PC-3 (cell line): ENCODE measurements around the gene FBXO38. TPM values are rescaled to one million over a fixed set of nuclear protein-coding genes. Genes with fewer than 3 reads are reported as not detected.

ENCODE experiments used
- ATAC-seq: fragments of 200-7000 bp; cut with Tn5 transposase; 2 replicates; pipeline ENCODE4 v1.9.1; 2020; ENCODE audit warnings: mild to moderate bottlenecking, moderate library complexity
- BruUV-seq: library from RNA; stranded (reverse); fragments of 400-500 nt; replicated peaks from 2 replicates; lab custom pipeline; 2021; lab: Mats Ljungman, UMichigan
- CTCF ChIA-PET: fragments of 300-600 bp; sonication (Branson Sonifier 250); formaldehyde crosslinking; loops from one replicate; lab custom pipeline; 2022; ENCODE audit warnings: antibody characterized with exemption; lab: Charles Lee
- POLR2A ChIA-PET: fragments of 300-600 bp; sonication (Branson Sonifier 250); formaldehyde crosslinking; loops from one replicate; lab custom pipeline; 2022; ENCODE audit warnings: antibody characterized with exemption; ENCODE audit not compliant: unreplicated experiment; lab: Charles Lee
- DNase-seq: peaks from one replicate; pipeline ENCODE4 v3.0.0-alpha.2; 2015
- H2AFZ ChIP-seq: fragments of 300-600 bp; sonication (generic); 2 replicates; pipeline ENCODE4 v1.6.0; 2016; ENCODE audit warnings: antibody characterized with exemption, low read length
- H3F3A ChIP-seq: fragments of 300-600 bp; sonication (generic); one replicate; pipeline ENCODE4 v1.6.0; 2017; ENCODE audit warnings: antibody characterized with exemption, low read length, control low read depth, mild to moderate bottlenecking; ENCODE audit not compliant: unreplicated experiment
- H3K27ac ChIP-seq: fragments of 300-600 bp; sonication (generic); 2 replicates; pipeline ENCODE4 v1.5.1; 2016; ENCODE audit warnings: mild to moderate bottlenecking, low read length
- H3K27me3 ChIP-seq: fragments of 300-600 bp; sonication (generic); 2 replicates; pipeline ENCODE4 v1.6.1; 2016; ENCODE audit warnings: low read length, mixed read lengths
- H3K36me3 ChIP-seq: fragments of 300-600 bp; sonication (generic); 2 replicates; pipeline ENCODE4 v1.6.1; 2016; ENCODE audit warnings: low read depth, mixed run types, low read length, mixed read lengths
- H3K4me1 ChIP-seq: fragments of 300-600 bp; sonication (generic); 2 replicates; pipeline ENCODE4 v1.5.1; 2016; ENCODE audit warnings: low read length; ENCODE audit not compliant: insufficient read depth
- H3K4me2 ChIP-seq: fragments of 300-600 bp; sonication (generic); 2 replicates; pipeline ENCODE4 v1.6.0; 2016; ENCODE audit warnings: low read length
- H3K4me3 ChIP-seq: fragments of 300-600 bp; sonication (generic); 2 replicates; pipeline ENCODE4 v1.5.1; 2016; ENCODE audit warnings: mild to moderate bottlenecking, low read length, mixed read lengths
- H3K79me2 ChIP-seq: fragments of 300-600 bp; sonication (generic); 2 replicates; pipeline ENCODE4 v1.6.1; 2017; ENCODE audit warnings: low read length, mixed read lengths
- H3K9ac ChIP-seq: fragments of 300-600 bp; sonication (generic); 2 replicates; pipeline ENCODE4 v1.6.0; 2016; ENCODE audit warnings: mild to moderate bottlenecking, low read length
- H3K9me2 ChIP-seq: fragments of 300-600 bp; sonication (generic); replicated peaks from 2 replicates; pipeline ENCODE4 v1.6.1; 2016; ENCODE audit warnings: mixed run types, low read length, mixed read lengths
- H3K9me3 ChIP-seq: fragments of 300-600 bp; sonication (generic); 2 replicates; pipeline ENCODE4 v1.6.1; 2016; ENCODE audit warnings: low read length, mixed read lengths
- H4K20me1 ChIP-seq: fragments of 300-600 bp; sonication (generic); 2 replicates; pipeline ENCODE4 v1.6.1; 2016; ENCODE audit warnings: low read length, mixed read lengths
- EZH2 ChIP-seq: fragments of 300-600 bp; sonication (generic); IDR thresholded peaks from one replicate; pipeline ENCODE4 v1.6.1; 2017; ENCODE audit warnings: antibody characterized with exemption, mild to moderate bottlenecking, low read length; ENCODE audit not compliant: unreplicated experiment
- EZH2phosphoT487 ChIP-seq: fragments of 300-600 bp; sonication (generic); IDR thresholded peaks from 2 replicates; pipeline ENCODE4 v1.6.1; 2018; ENCODE audit warnings: mild to moderate bottlenecking, antibody characterized with exemption, low read length, borderline replicate concordance
- intact Hi-C: fragments of 100-400 bp; cut with micrococcal nuclease; formaldehyde crosslinking; loops from 2 replicates; pipeline ENCODE4 v1.9.0; 2023
- total RNA-seq: library from RNA; depleted of rRNA; stranded (reverse); fragments of >200 nt; gene quantifications from 2 replicates; pipeline ENCODE4 v1.2.3, GENCODE V29; 2014
- TF ChIP-seq, protein P1 (sequence below): fragments of 300-600 bp; sonication (generic); conservative IDR thresholded peaks from 2 replicates; pipeline ENCODE4 v1.5.1; 2017; ENCODE audit warnings: antibody characterized with exemption, low read depth, mild to moderate bottlenecking, low read length

FBXO38 gene
- total RNA-seq, 1 experiment from 2014 or later = 42.7 TPM

DNA sequence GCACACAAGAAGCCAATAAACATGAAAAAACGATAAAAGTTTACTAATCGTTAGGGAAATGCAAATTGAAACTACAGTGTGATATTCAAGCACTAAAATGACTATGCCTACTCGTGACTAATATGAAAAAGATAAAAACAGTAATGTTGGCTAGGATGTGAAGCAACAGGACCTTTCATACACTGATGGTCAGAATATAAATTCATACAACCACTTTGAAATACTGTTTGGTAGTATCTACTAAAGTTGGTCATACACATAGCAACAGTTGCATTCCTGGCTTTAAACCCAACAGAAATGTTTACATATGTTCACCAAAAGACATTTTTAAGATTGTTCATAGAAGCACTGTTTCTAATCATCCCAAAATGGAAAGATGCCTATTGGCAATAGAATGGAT, 24.3 kb downstream of the FBXO38 start:
- no peak overlapping the region for H3K9ac ChIP-seq
- no peaks in the 10 kb centered on the region for H3K4me1 ChIP-seq
- no peak overlapping the region for H3K27ac ChIP-seq
- no peaks in the 10 kb centered on the region for H3F3A ChIP-seq
- ChIA-PET POLR2A (no interaction called here), CTCF (no interaction called here)
- no peak overlapping the region for H2AFZ ChIP-seq
- intact Hi-C loops = no loop called here
- H4K20me1 ChIP-seq = no peaks in the 10 kb centered on the region
- H3K4me2 ChIP-seq = no peak overlapping the region
- ATAC-seq = no peak
- no peak for TF ChIP-seq EZH2phosphoT487
- no peaks in the 10 kb centered on the region for H3K9me2 ChIP-seq
- BruUV-seq = no TSS peak
- H3K4me3 ChIP-seq = no peak overlapping the region
- H3K27me3 ChIP-seq = no peaks in the 10 kb centered on the region
- H3K79me2 ChIP-seq = no peaks in the 10 kb centered on the region
- no peak for DNase-seq
- H3K9me3 ChIP-seq = no peaks in the 10 kb centered on the region
- peaks cover 66% of the 10 kb centered on the region for H3K36me3 ChIP-seq

DNA sequence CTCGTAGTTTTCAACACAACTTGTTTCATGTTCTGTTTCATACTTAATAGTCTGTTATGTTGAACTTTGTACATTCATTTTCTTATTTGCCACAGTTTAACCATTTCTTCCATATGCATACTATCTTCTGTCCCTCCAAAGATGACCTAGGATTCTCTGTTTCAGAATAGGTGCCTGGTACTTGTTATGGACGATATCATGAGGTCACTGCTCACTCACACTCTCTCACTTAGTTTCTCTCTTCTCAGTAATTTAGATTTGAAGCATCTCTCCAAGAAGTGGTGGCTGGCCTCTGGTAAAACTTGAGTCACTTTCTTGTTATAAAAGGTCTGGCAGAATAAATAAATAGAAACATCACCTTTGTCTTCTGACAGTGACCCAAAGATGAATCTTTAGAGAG, 28.4 kb downstream of the FBXO38 start:
- Histone ChIP-seq H3K36me3 (peaks cover 64% of the 10 kb centered on the region), H3K9me3 (no peaks in the 10 kb centered on the region), H2AFZ (no peak overlapping the region), H3K9me2 (no peaks in the 10 kb centered on the region), H3K4me2 (no peak overlapping the region), H3K27me3 (no peaks in the 10 kb centered on the region), H3K4me3 (no peak overlapping the region), H4K20me1 (no peaks in the 10 kb centered on the region), H3K27ac (no peak overlapping the region), H3K9ac (no peak overlapping the region), H3K79me2 (no peaks in the 10 kb centered on the region), H3K4me1 (0 out of 2 replicates have a peak, but pooled peaks cover 2% of the 10 kb centered on the region), H3F3A (no peaks in the 10 kb centered on the region)
- POLR2A ChIA-PET = no interaction called here
- CTCF ChIA-PET = no interaction called here
- intact Hi-C loops = no loop called here
- no peak for DNase-seq
- BruUV-seq = no TSS peak
- no peak for TF ChIP-seq EZH2phosphoT487
- TF ChIP-seq, protein P1, sequence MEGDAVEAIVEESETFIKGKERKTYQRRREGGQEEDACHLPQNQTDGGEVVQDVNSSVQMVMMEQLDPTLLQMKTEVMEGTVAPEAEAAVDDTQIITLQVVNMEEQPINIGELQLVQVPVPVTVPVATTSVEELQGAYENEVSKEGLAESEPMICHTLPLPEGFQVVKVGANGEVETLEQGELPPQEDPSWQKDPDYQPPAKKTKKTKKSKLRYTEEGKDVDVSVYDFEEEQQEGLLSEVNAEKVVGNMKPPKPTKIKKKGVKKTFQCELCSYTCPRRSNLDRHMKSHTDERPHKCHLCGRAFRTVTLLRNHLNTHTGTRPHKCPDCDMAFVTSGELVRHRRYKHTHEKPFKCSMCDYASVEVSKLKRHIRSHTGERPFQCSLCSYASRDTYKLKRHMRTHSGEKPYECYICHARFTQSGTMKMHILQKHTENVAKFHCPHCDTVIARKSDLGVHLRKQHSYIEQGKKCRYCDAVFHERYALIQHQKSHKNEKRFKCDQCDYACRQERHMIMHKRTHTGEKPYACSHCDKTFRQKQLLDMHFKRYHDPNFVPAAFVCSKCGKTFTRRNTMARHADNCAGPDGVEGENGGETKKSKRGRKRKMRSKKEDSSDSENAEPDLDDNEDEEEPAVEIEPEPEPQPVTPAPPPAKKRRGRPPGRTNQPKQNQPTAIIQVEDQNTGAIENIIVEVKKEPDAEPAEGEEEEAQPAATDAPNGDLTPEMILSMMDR = no peak
- TF ChIP-seq EZH2 = no peak
- ATAC-seq = no peak

DNA sequence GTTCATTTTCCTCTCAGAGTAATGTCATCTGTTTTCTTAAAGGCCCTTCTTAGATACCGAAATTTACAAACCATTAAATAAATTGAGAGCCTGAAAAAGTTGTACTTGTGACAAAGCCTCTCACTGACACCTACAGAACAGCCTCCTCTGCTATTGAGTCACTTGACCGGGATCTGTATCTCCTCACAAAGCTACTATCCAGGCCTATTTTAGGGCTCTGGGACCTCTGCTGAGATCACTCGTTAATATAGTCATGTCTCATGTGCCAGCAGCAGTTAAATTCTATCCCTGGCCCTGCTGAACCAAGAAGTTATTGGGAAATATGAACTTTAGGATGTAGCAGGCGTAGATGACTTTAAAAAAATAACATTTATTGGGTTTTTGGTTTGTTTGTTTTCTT, 31.1 kb downstream of the FBXO38 start:
- no peaks in the 10 kb centered on the region for H3K27me3 ChIP-seq
- H3K9me3 ChIP-seq = no peaks in the 10 kb centered on the region
- BruUV-seq = no TSS peak
- POLR2A ChIA-PET = no interaction called here
- no peak overlapping the region for H3K4me2 ChIP-seq
- H3K9ac ChIP-seq = no peak overlapping the region
- CTCF ChIA-PET = no interaction called here
- 0 out of 2 replicates have a peak, but pooled peaks cover 4% of the 10 kb centered on the region for H3K4me1 ChIP-seq
- H3K9me2 ChIP-seq = no peaks in the 10 kb centered on the region
- H4K20me1 ChIP-seq = no peaks in the 10 kb centered on the region
- DNase-seq = no peak
- TF ChIP-seq, protein P1 = no peak
- no peak for TF ChIP-seq EZH2phosphoT487
- no peak for TF ChIP-seq EZH2
- no peak overlapping the region for H3K4me3 ChIP-seq
- H3K79me2 ChIP-seq = no peaks in the 10 kb centered on the region
- intact Hi-C loops = no loop called here
- ATAC-seq = no peak
- H2AFZ ChIP-seq = no peak overlapping the region
- no peaks in the 10 kb centered on the region for H3F3A ChIP-seq
- H3K27ac ChIP-seq = no peak overlapping the region
- H3K36me3 ChIP-seq = peaks cover 73% of the 10 kb centered on the region
